K562 (cell line): ENCODE data around the gene FOXD3.

ENCODE experiments used
- CTCF ChIP-seq, 3 experiments: IDR thresholded peaks in 2 of 3; conservative IDR thresholded peaks in 1 of 3; 2 replicates each; pipeline ENCODE4 v1.5.1; 2011 to 2012; ENCODE audit warnings: low read length in 3 of 3, mild to moderate bottlenecking in 3 of 3, control low read depth in 2 of 3, improper control_type of control experiment in 1 of 3, inconsistent platforms in 1 of 3, low read depth in 1 of 3, mixed read lengths in 1 of 3, moderate library complexity in 1 of 3; ENCODE audit not compliant: insufficient read depth in 2 of 3
- FOXJ3 ChIP-seq: sonication (generic); formaldehyde crosslinking; IDR thresholded peaks from 2 replicates; pipeline ENCODE4 v1.4.0; 2020; ENCODE audit warnings: mild to moderate bottlenecking, missing genetic modification reagents
- GABPA ChIP-seq: fragments of 200-800 bp; sonication (Bioruptor generic); conservative IDR thresholded peaks from 2 replicates; pipeline ENCODE4 v1.6.1; 2016; ENCODE audit warnings: low read depth, missing genetic modification characterization, missing compliant biosample characterization
- HMG20A ChIP-seq: fragments of 450-650 bp; formaldehyde crosslinking; conservative IDR thresholded peaks from 2 replicates; pipeline ENCODE4 v1.4.0; 2020; ENCODE audit warnings: mild to moderate bottlenecking, mixed read lengths
- MCM2 ChIP-seq: fragments of 450-650 bp; IDR thresholded peaks from 2 replicates; pipeline ENCODE4 v1.6.1; 2017; ENCODE audit warnings: low read depth, mild to moderate bottlenecking
- POLR2A ChIP-seq: fragments of 450-650 bp; conservative IDR thresholded peaks from 2 replicates; pipeline ENCODE4 v1.6.1; 2016
- RBM15 ChIP-seq: fragments of 200-400 bp; formaldehyde crosslinking; IDR thresholded peaks from 2 replicates; pipeline ENCODE4 v1.6.1; 2018; ENCODE audit warnings: mild to moderate bottlenecking, low read length, moderate library complexity; ENCODE audit not compliant: insufficient read depth
- ZBTB8A ChIP-seq: fragments of 450-650 bp; IDR thresholded peaks from 2 replicates; pipeline ENCODE4 v1.6.1; 2018; ENCODE audit warnings: mild to moderate bottlenecking, moderate library complexity; ENCODE audit not compliant: partially characterized antibody
- ZC3H8 ChIP-seq: fragments of 450-650 bp; IDR thresholded peaks from 2 replicates; pipeline ENCODE4 v1.6.1; 2017
- ZNF197 ChIP-seq: fragments of 200-800 bp; sonication (Bioruptor generic); IDR thresholded peaks from 2 replicates; pipeline ENCODE4 v1.6.1; 2016; ENCODE audit warnings: low read depth, missing genetic modification characterization, missing compliant biosample characterization
- ZSCAN32 ChIP-seq: fragments of 450-650 bp; formaldehyde crosslinking; IDR thresholded peaks from 2 replicates; pipeline ENCODE4 v1.4.0; 2020; ENCODE audit warnings: mild to moderate bottlenecking, moderate library complexity
- TF ChIP-seq, protein P1 (sequence below): sonication (generic); formaldehyde crosslinking; IDR thresholded peaks from 2 replicates; pipeline ENCODE4 v1.8.0; 2022; ENCODE audit warnings: mild to moderate bottlenecking, missing genetic modification reagents

DNA sequence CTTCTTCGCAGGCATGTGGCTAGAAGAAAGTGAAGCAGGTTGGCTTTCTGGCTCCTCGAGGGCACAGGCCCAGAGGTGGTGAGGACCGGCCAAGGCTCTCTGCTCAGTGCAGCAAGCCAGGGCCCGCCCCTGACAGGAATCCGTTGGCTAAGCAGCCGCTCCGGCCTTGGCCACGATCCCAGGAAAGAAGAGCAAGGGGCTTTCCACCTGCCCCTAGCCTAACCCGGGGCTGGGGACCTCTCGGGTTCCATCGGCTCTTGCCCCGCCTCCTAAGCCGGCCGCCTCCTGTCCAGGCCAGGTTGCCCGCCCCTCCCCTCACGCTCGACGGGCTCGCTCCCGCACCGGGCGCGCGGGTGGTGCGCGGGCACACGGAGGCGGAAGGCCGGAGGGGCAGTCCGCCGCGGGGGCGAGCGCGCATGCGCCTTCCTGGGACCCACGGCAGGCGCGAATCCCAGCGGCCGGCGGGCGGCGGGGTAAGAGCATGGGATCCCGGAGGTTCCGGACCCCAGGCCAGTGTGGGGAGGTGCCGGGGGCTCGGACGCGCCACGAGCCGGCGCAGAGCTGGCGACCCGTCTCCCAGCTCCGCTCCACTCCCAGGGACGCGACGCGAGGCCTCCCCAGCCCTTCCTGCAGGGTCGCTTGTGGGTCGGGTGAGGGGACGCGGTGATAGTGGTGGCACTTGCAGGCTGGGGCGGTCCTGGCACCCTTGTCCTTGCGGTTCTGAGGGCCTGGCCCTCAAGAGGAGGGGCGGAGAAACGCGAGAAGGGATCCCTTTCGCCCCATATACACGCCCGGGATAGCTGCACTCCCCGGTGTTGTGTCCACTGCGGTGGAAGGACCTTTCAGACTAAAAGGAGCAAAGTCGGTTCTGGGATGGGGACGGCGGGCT lies 45.1 kb downstream of the FOXD3 start, which contains the start of gene ALG6:
- TF ChIP-seq MCM2 (no peak), CTCF (IDR thresholded peaks at IDR 0.05 in 2 of 3, conservative IDR thresholded peaks at IDR 0.05 in 1 of 3; ENCODE audit: insufficient read depth in 2 of 3, low read depth in 1 of 3, low read length in 3 of 3) (peak in 1 of 3 experiments; percentile 12; a peak in 1 of 6 replicates), ZSCAN32 (CRISPR knock-in tag) (no peak), ZC3H8 (no peak), GABPA (no peak), RBM15 (no peak), POLR2A (peak; percentile 97), ZNF197 (CRISPR knock-in tag) (peak; percentile 93), ZBTB8A (no peak), HMG20A (CRISPR knock-in tag) (no peak), FOXJ3 (CRISPR knock-in tag) (no peak)
- TF ChIP-seq, protein P1, sequence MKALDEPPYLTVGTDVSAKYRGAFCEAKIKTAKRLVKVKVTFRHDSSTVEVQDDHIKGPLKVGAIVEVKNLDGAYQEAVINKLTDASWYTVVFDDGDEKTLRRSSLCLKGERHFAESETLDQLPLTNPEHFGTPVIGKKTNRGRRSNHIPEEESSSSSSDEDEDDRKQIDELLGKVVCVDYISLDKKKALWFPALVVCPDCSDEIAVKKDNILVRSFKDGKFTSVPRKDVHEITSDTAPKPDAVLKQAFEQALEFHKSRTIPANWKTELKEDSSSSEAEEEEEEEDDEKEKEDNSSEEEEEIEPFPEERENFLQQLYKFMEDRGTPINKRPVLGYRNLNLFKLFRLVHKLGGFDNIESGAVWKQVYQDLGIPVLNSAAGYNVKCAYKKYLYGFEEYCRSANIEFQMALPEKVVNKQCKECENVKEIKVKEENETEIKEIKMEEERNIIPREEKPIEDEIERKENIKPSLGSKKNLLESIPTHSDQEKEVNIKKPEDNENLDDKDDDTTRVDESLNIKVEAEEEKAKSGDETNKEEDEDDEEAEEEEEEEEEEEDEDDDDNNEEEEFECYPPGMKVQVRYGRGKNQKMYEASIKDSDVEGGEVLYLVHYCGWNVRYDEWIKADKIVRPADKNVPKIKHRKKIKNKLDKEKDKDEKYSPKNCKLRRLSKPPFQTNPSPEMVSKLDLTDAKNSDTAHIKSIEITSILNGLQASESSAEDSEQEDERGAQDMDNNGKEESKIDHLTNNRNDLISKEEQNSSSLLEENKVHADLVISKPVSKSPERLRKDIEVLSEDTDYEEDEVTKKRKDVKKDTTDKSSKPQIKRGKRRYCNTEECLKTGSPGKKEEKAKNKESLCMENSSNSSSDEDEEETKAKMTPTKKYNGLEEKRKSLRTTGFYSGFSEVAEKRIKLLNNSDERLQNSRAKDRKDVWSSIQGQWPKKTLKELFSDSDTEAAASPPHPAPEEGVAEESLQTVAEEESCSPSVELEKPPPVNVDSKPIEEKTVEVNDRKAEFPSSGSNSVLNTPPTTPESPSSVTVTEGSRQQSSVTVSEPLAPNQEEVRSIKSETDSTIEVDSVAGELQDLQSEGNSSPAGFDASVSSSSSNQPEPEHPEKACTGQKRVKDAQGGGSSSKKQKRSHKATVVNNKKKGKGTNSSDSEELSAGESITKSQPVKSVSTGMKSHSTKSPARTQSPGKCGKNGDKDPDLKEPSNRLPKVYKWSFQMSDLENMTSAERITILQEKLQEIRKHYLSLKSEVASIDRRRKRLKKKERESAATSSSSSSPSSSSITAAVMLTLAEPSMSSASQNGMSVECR (CRISPR knock-in tag), result peak; percentile 61; the same call in 1 of the 2 replicates
